ENCODE data around the gene TASOR. TPM values are rescaled to one million over a fixed set of nuclear protein-coding genes. Genes with fewer than 3 reads are reported as not detected.

Gene TASOR
- total and polyA plus RNA-seq, 2 of the 8 experiments (the other 6 are each of a cell fraction or from before 2014, with no cell fraction given), result 12.2 to 45.5 TPM

GRCh38 chr3:56711344-56711743 is 28.3 kb upstream of the TASOR start (continued):
- no peak for TF ChIP-seq CTCF (IDR thresholded peaks at IDR 0.05; ENCODE audit: control extremely low read depth in 1 of 3, insufficient read depth in 1 of 3, low read depth in 1 of 3, low read length in 3 of 3)
- TF ChIP-seq TBP (IDR thresholded peaks at IDR 0.05; ENCODE audit: low read depth, low read length), result no peak
- TF ChIP-seq TAF7 (optimal IDR thresholded peaks at IDR 0.05; ENCODE audit: borderline replicate concordance, low read depth, low read length), result no peak
- no peak for TF ChIP-seq JUND (IDR thresholded peaks at IDR 0.05; ENCODE audit: low read length)
- TF ChIP-seq KDM1A (IDR thresholded peaks at IDR 0.05; ENCODE audit: borderline replicate concordance, low read length), result no peak
- no peak for TF ChIP-seq TCF12 (IDR thresholded peaks at IDR 0.05; ENCODE audit: low read depth, low read length)
- no peak for TF ChIP-seq E2F6 (IDR thresholded peaks at IDR 0.05)

All from H1 (cell line).